A673 (cell line): ENCODE data around the gene SPHK1.

Source experiments
- CTCF ChIP-seq: fragments of 300-800, 200-600 bp; sonication (generic); conservative IDR thresholded peaks from 2 replicates; pipeline ENCODE4 v1.5.1; 2017; ENCODE audit warnings: low read depth, mild to moderate bottlenecking, antibody characterized with exemption, low read length, moderate library complexity, mixed read lengths
- EZH2 ChIP-seq: fragments of 200-600 bp; sonication (generic); IDR thresholded peaks from 2 replicates; pipeline ENCODE4 v1.6.1; 2017; ENCODE audit warnings: borderline replicate concordance, low read depth, mild to moderate bottlenecking, mixed read lengths, antibody characterized with exemption, low read length; ENCODE audit not compliant: poor library complexity, severe bottlenecking

- no peak for TF ChIP-seq CTCF
- TF ChIP-seq EZH2, result no peak
Measured at GRCh38 chr17:76426853-76427252, 42.4 kb downstream of the SPHK1 start.
